Measurements from ENCODE around the gene DUSP15. TPM values are rescaled to one million over a fixed set of nuclear protein-coding genes. Genes with fewer than 3 reads are reported as not detected.

Gene DUSP15
- total RNA-seq, 1 donor from 2014 or later: 19.3 TPM

GRCh38 chr20:31842471-31843157 is 27.7 kb downstream of the DUSP15 start:
- Mint-ChIP-seq H3K27ac (ENCODE audit: unreplicated experiment) (no peak overlapping the region), H3K4me3 (ENCODE audit: unreplicated experiment) (peak overlapping the region; percentile 11), H3K27me3 (ENCODE audit: unreplicated experiment) (peaks cover 7% of the 10 kb centered on the region), H3K9me3 (ENCODE audit: unreplicated experiment) (peaks cover 5% of the 10 kb centered on the region), H3K4me1 (ENCODE audit: low read depth, unreplicated experiment) (peaks cover 18% of the 10 kb centered on the region), H3K36me3 (ENCODE audit: unreplicated experiment) (no peaks in the 10 kb centered on the region)
- no peak for TF ChIP-seq CTCF (IDR thresholded peaks at IDR 0.05; ENCODE audit: partially characterized antibody, unreplicated experiment)
- DNase-seq: peak; percentile 87

DNA sequence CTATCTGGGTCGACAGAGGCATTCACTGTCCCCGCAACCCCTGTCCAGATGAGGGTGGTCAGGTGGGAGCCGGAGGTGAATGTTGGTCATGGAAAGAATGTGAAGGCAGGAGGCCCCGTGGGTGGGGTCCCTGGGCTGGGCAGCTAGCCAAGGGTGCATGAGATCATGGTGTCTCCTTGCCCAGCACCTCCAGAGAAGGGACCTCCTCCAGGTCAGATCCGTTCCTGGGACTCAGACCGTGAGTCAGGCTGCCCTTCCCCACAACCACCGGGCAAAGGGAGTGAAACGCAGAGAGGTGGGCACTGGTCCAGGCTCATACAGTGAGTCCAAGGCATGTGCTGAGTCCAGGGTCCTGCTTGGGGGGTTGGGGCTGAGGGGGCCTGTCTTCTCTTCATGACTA is 28.4 kb downstream of the DUSP15 start:
- Mint-ChIP-seq H3K4me3 (ENCODE audit: unreplicated experiment) (no peak overlapping the region), H3K36me3 (ENCODE audit: unreplicated experiment) (no peaks in the 10 kb centered on the region), H3K27me3 (ENCODE audit: unreplicated experiment) (peaks cover 7% of the 10 kb centered on the region), H3K27ac (ENCODE audit: unreplicated experiment) (no peak overlapping the region), H3K9me3 (ENCODE audit: unreplicated experiment) (peaks cover 4% of the 10 kb centered on the region), H3K4me1 (ENCODE audit: low read depth, unreplicated experiment) (peaks cover 18% of the 10 kb centered on the region)
- DNase-seq: no peak
- no peak for TF ChIP-seq CTCF (IDR thresholded peaks at IDR 0.05; ENCODE audit: partially characterized antibody, unreplicated experiment)

- Mint-ChIP-seq H3K4me3 (ENCODE audit: unreplicated experiment) (no peak overlapping the region), H3K4me1 (ENCODE audit: low read depth, unreplicated experiment) (peaks cover 18% of the 10 kb centered on the region), H3K36me3 (ENCODE audit: unreplicated experiment) (no peaks in the 10 kb centered on the region), H3K27me3 (ENCODE audit: unreplicated experiment) (peaks cover 7% of the 10 kb centered on the region), H3K9me3 (ENCODE audit: unreplicated experiment) (peaks cover 4% of the 10 kb centered on the region), H3K27ac (ENCODE audit: unreplicated experiment) (no peak overlapping the region)
- no peak for TF ChIP-seq CTCF (IDR thresholded peaks at IDR 0.05; ENCODE audit: partially characterized antibody, unreplicated experiment)
- no peak for DNase-seq
These were observed 29.2 kb downstream of the DUSP15 start for GRCh38 chr20:31840906-31841816.

DNA sequence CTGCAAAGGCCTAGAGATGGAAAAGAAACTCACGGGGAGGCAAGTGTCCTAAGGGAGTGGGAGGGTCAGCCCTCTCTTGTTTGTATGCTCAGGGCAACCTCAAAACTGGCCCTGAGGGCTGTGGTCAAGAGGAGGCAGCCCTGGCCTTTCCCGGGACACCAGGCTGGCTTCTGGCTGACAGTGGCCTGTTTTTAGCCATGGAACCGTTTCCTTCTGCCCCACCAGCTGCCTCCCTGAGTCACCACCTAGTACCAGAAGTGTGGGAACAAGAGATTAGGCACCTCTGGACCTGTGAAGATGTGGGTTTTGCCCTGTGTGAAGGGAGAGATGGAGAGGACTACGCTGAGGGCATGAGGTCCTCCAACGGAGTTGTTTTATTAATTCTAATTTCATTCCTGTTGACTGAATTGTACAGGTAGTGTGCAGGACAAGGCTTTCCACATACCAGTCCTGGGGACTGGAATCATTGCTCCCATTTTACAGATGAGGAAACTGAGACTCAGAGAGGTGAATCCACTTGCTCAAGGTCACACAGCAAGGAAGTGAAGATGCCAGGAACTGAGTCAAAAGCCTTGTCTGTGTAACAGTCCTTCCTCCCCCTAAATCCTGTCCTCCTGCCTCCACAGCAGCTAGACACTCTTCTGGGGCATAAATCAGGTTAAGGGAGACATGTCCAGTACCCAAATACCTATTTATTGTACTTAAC is 30.4 kb downstream of the DUSP15 start:
- no peak for DNase-seq
- no peak for TF ChIP-seq CTCF (IDR thresholded peaks at IDR 0.05; ENCODE audit: partially characterized antibody, unreplicated experiment)
- no peak overlapping the region for H3K4me3 Mint-ChIP-seq (ENCODE audit: unreplicated experiment)
- peaks cover 22% of the 10 kb centered on the region for H3K4me1 Mint-ChIP-seq (ENCODE audit: low read depth, unreplicated experiment)
- H3K27ac Mint-ChIP-seq (ENCODE audit: unreplicated experiment): no peak overlapping the region
- H3K9me3 Mint-ChIP-seq (ENCODE audit: unreplicated experiment): peaks cover 5% of the 10 kb centered on the region
- no peaks in the 10 kb centered on the region for H3K36me3 Mint-ChIP-seq (ENCODE audit: unreplicated experiment)
- peaks cover 5% of the 10 kb centered on the region for H3K27me3 Mint-ChIP-seq (ENCODE audit: unreplicated experiment)

Measured in glutamatergic neuron (in vitro differentiated cells).